Heart right ventricle (tissue), 16 donors: ENCODE results near the gene HES3. TPM values are rescaled to one million over a fixed set of nuclear protein-coding genes. Genes with fewer than 3 reads are reported as not detected.

Experiments used
- ATAC-seq, 8 donors: fragments of 200-7000 bp; cut with Tn5 transposase; one replicate each; pipeline ENCODE4 v1.9.1; 2020; ENCODE audit warnings: mild to moderate bottlenecking in 8 of 8, moderate library complexity in 8 of 8, moderate number of reproducible peaks in 1 of 8
- DNase-seq, 2 donors: peaks; one replicate each; pipeline ENCODE4 v3.0.0-alpha.2; 2020
- H3K27ac ChIP-seq, 10 donors: fragments of 200-600 bp; sonication (generic) in 2 of 10; one replicate each; pipeline versions ENCODE4 v1.5.0 to v1.8.0; 2020 to 2022; ENCODE audit warnings: mild to moderate bottlenecking in 3 of 10
- H3K27me3 ChIP-seq, 7 donors: fragments of 200-600 bp; one replicate each; pipeline ENCODE4 v1.8.0; 2021 to 2022; ENCODE audit warnings: mild to moderate bottlenecking in 2 of 7
- H3K36me3 ChIP-seq, 9 donors: fragments of 200-600 bp; sonication (generic) in 1 of 9; one replicate each; pipeline versions ENCODE4 v1.5.0 to v1.8.0; 2020 to 2022; ENCODE audit warnings: mild to moderate bottlenecking in 2 of 9
- H3K4me1 ChIP-seq, 9 donors: fragments of 200-600 bp; sonication (generic) in 1 of 9; one replicate each; pipeline versions ENCODE4 v1.5.0 to v1.8.0; 2020 to 2022; ENCODE audit warnings: mild to moderate bottlenecking in 4 of 9
- H3K4me3 ChIP-seq, 10 donors: fragments of 200-600 bp; sonication (generic) in 2 of 10; one replicate each; pipeline versions ENCODE4 v1.5.0 to v1.8.0; 2020 to 2022; ENCODE audit warnings: mild to moderate bottlenecking in 7 of 10, moderate library complexity in 2 of 10
- H3K9me3 ChIP-seq, 11 donors: fragments of 200-600 bp in 10 of 11; sonication (generic) in 2 of 11; one replicate each; pipeline versions ENCODE4 v1.5.0 to v1.8.0; 2013 to 2022; ENCODE audit warnings: mild to moderate bottlenecking in 2 of 11, control low read depth in 1 of 11, moderate library complexity in 1 of 11
- WGBS, 2 donors: extraction: QIAGEN DNeasy Blood & Tissue Kit; methylation state at CpG; one replicate each; pipeline ENCODE4 v1.1.7; 2013; ENCODE audit warnings: inconsistent platforms in 1 of 2; 5-methylcytosine and 5-hydroxymethylcytosine counted together
- intact Hi-C, 10 donors: fragments of 100-400 bp; cut with DNase I; formaldehyde crosslinking; loops; one replicate each; pipeline versions ENCODE4 v1.11.1 to v1.14.2; 2022
- polyA plus RNA-seq, 2 donors: library from polyadenylated mRNA; stranded (reverse); fragments of 200-250 nt; gene quantifications; one replicate each; pipeline ENCODE4 v1.2.3, GENCODE V29; 2013
- total RNA-seq, 10 donors: library from RNA; stranded (reverse); fragmentation: NEBNext Ultra II Directional in 3 of 10; extraction: Animal tissue kit (Norgen Biotek cat#: 25700) in 3 of 10; gene quantifications; one replicate each; pipeline versions ENCODE4 v1.2.1 to v1.2.4, GENCODE V29; 2021 to 2023
- TF ChIP-seq, protein P1 (sequence below), 9 donors: fragments of 200-600 bp; sonication (generic) in 2 of 9; IDR thresholded peaks; one replicate each; pipeline versions ENCODE4 v1.5.0 to v1.8.0; 2021 to 2022; ENCODE audit warnings: antibody characterized with exemption in 9 of 9, mild to moderate bottlenecking in 5 of 9, moderate library complexity in 1 of 9
- donor health status: Arrhythmogenic right ventricular cardiomyopathy.
- donor health status: ischemic (EF 13 %, LVEDD 7.1; RV severe dilation, severe dysfunction).
- donor health status: healthy with polysubstance abuse.
- donor health status: DM: no; HTN: yes; CAD: no.
- donor health status: DM: no; HTN: no; CAD: no.
- donor health status: ischemic (EF 25% LVEDD 6.9; RV normal size, moderate dysfunction).
- donor health status: ischemic (EF 25% LVEDD 5.7; RV mildly dilated, moderate dysfunction).
- donor health status: healthy.
- donor health status: DM: yes; HTN: yes; CAD: no.
- donor health status: Ischemic cardiomyopathy.
- donor health status: ischemic (EF 35%, LVEDD 5.7; RV mildly dilated, moderate dysfunction).
- donor health status: nonischemic (EF 11% LVEDD 7.7; RV severe dilation, severe dysfunction).
- donor health status: DM: yes; HTN: yes; CAD: no.
- donor health status: PGD.
- donor health status: ischemic (EF 29% LVEDD 5.4; RV normal size, mild dysfunction).
- donor health status: nonischemic (EF 23%, LVEDD 6.1; RV moderate dilation, normal function).

Gene HES3
- total and polyA plus RNA-seq, 12 donors, result not detected

DNA sequence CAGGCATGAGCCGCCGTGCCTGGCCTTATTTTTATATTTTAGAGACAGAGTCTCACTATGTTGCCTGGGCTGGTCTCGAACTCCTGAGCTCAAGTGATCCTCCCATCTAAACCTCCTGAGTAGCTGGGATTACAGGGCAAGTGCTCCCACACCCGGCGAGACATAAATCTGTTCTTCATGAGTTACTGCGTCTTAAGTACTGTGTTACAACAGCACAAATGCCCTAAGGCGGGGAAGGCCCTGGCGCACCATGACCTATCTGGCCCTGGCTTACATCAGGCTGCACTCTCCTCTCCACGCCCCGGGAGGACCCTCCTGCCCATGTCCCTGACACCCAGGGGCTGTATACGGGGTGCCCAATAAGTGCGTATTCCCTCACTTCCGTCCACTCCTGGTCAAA, 12.7 kb downstream of the HES3 start:
- H3K27ac ChIP-seq, result no peak overlapping the region
- peaks cover 0 to 38% (median 27%) of the 10 kb centered on the region in 7 donors for H3K27me3 ChIP-seq
- no peaks in the 10 kb centered on the region for H3K9me3 ChIP-seq
- ATAC-seq (no peak), DNase-seq (no peak)
- intact Hi-C loops, result loop anchor here in 1 of 10 donors (10.0 kb wide), 1 partner anchor 138 kb away; the partner anchor contains the start of gene ACOT7
- TF ChIP-seq, protein P1, sequence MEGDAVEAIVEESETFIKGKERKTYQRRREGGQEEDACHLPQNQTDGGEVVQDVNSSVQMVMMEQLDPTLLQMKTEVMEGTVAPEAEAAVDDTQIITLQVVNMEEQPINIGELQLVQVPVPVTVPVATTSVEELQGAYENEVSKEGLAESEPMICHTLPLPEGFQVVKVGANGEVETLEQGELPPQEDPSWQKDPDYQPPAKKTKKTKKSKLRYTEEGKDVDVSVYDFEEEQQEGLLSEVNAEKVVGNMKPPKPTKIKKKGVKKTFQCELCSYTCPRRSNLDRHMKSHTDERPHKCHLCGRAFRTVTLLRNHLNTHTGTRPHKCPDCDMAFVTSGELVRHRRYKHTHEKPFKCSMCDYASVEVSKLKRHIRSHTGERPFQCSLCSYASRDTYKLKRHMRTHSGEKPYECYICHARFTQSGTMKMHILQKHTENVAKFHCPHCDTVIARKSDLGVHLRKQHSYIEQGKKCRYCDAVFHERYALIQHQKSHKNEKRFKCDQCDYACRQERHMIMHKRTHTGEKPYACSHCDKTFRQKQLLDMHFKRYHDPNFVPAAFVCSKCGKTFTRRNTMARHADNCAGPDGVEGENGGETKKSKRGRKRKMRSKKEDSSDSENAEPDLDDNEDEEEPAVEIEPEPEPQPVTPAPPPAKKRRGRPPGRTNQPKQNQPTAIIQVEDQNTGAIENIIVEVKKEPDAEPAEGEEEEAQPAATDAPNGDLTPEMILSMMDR (IDR thresholded peaks at IDR 0.05), result no peak
- WGBS, 2 donors, result 93 to 94% methylated on average over 13 of the region's 13 CpGs
- peaks cover 5 to 21% (median 16%) of the 10 kb centered on the region in 9 donors for H3K4me1 ChIP-seq
- peaks cover 0 to 5% (median 0%) of the 10 kb centered on the region in 9 donors for H3K36me3 ChIP-seq
- H3K4me3 ChIP-seq, result no peak overlapping the region

DNA sequence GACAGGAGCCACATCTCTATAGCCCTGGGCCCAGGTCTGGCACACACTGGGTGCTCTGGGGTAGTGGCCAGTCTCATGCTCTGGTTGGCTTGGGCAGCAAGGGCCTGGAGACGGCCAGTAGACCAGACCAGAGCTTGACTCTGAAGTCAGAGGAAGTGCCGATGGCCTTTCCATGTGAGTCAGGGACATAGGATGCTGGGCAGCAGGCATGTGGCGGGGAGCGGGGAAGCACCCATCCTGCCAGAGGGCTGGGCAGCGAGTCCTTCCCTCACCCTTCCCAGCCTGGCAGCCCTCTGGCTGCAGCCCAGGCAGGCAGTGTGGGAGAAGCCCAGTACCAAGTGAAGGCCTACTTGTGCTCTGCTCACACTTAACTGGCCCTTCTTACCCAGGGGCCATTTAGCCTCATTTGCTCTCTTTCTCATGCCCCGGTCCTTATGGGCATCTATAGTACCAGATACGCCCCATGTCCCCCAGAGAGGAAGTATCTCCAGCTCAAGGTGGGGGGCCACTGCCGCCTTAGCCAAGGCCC, 13.6 kb downstream of the HES3 start:
- no peaks in the 10 kb centered on the region for H3K9me3 ChIP-seq
- H3K36me3 ChIP-seq, result peaks cover 0 to 5% (median 0%) of the 10 kb centered on the region in 9 donors
- peaks cover 5 to 29% (median 25%) of the 10 kb centered on the region in 9 donors for H3K4me1 ChIP-seq
- 89 to 92% methylated on average over 8 of the region's 8 CpGs for WGBS, 2 donors
- intact Hi-C loops, result loop anchor here in 1 of 10 donors (10.0 kb wide), 1 partner anchor 137 kb away; the partner anchor contains the start of gene ACOT7
- DNase-seq (no peak), ATAC-seq (no peak)
- no peak overlapping the region for H3K27ac ChIP-seq
- H3K4me3 ChIP-seq, result no peak overlapping the region
- peaks cover 0 to 40% (median 29%) of the 10 kb centered on the region in 7 donors for H3K27me3 ChIP-seq
- TF ChIP-seq, protein P1 (IDR thresholded peaks at IDR 0.05), result no peak

DNA sequence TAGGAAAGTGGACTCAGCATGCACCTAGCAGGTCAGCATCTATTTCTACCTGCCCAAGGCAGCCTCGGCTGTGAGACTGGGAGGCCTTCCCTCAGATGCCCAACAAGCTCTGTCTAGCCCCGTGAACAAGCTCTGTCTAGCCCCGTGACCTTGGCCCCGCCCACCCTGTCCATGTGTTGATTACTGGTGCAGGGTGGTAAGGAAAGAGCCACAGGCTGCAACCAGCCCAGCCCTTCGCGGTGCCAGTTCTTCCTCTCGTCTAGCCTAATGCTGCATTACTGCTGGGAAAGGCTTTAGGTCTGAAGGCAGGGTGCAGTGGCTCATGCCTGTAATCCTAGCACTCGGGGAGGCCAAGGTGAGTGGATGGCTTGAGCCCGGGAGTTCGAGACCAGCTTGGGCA, 14.7 kb downstream of the HES3 start:
- DNase-seq (no peak), ATAC-seq (no peak)
- H3K4me1 ChIP-seq, result peaks cover 13 to 40% (median 34%) of the 10 kb centered on the region in 9 donors
- peaks cover 0 to 5% (median 0%) of the 10 kb centered on the region in 9 donors for H3K36me3 ChIP-seq
- H3K27me3 ChIP-seq, result peaks cover 0 to 44% (median 32%) of the 10 kb centered on the region in 7 donors
- no peak overlapping the region for H3K4me3 ChIP-seq
- no peaks in the 10 kb centered on the region for H3K9me3 ChIP-seq
- H3K27ac ChIP-seq, result no peak overlapping the region
- 80 to 85% methylated on average over 10 of the region's 10 CpGs for WGBS, 2 donors
- intact Hi-C loops, result loop anchor here in 1 of 10 donors (10.0 kb wide), 1 partner anchor 136 kb away; the partner anchor contains the start of gene ACOT7
- TF ChIP-seq, protein P1 (IDR thresholded peaks at IDR 0.05), result no peak

DNA sequence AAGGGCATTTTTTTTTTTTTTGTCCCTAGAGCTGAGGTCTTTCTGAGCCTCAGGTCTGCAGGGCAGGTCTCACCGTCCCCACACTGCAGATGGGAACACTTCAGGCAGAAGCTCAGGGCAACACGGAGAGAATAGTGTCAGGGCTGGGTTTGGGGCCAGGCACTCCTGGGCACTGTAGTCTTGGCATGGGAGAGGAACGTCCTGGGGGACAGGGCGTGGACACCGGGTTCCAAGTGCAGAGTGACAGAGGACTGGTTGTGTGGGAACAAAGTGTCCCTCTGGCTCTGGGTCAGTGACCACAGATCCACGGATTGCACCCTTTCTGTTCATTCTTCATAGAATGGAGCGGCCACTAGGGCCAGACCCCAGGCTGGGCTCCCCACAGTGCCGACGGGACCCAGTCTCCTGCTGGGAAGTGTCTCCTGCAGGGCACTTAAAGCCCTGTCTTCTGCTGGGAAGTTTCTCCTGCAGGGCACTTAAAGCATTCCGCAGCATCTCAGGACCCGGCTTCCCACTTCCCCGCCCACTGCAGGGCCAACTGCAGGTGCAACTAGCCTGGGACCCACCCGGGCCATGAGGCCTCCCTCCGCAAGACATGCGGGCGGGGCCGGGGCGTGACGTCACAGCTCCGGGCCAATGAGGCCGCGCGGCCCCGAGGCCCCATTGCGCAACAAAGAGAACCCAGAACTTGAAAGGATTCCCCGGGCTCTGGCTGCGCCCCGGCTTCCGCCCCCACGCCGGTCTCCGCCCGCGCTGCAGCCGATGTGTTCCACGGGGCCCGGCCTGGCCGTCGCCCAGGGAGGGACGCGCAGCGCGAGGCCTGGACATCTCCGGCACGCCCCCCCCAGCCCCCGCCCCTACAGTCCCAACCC, 15.7 kb downstream of the HES3 start:
- Histone ChIP-seq H3K4me1 (peaks cover 14 to 45% (median 36%) of the 10 kb centered on the region in 9 donors), H3K9me3 (no peaks in the 10 kb centered on the region), H3K36me3 (no peaks in the 10 kb centered on the region), H3K4me3 (peak overlapping the region; percentile 30 to 78 (median 66)), H3K27me3 (peaks cover 0 to 44% (median 32%) of the 10 kb centered on the region in 7 donors), H3K27ac (peak overlapping the region in 6 of 10 donors; percentile 65 to 78 (median 72))
- peak; percentile 53 to 68 (median 61) for ATAC-seq
- WGBS, 2 donors, result 7 to 10% methylated on average over 46 of the region's 46 CpGs
- intact Hi-C loops, result loop anchor here in 2 of 10 donors (5.0 to 10.0 kb wide), 2 partner anchors 73 to 135 kb away; partner anchors contain the start of gene ACOT7 (in 1 of the 2)
- TF ChIP-seq, protein P1 (IDR thresholded peaks at IDR 0.05), result no peak
- DNase-seq, result peak; percentile 74 to 85
